T-helper 9 cell (primary cell): ENCODE results near the gene CA11.
"Not testable (repeated sequence)": the region's sequence is repeated elsewhere in the genome, so short reads cannot be mapped to it uniquely, and the experiment has no call there.

ENCODE experiments used
- DNase-seq: peaks from one replicate; pipeline ENCODE4 v3.0.0-alpha.2; 2020

CA11 gene

GRCh38 chr19:48641850-48642249 lies 4.1 kb downstream of the CA11 start:
- no peak for DNase-seq

GRCh38 chr19:48639483-48640375 lies 6.3 kb downstream of the CA11 start:
- DNase-seq, result no peak

GRCh38 chr19:48638831-48639381 lies 7.1 kb downstream of the CA11 start:
- DNase-seq, result no peak

GRCh38 chr19:48637948-48638830 lies 7.8 kb downstream of the CA11 start:
- DNase-seq, result peak; percentile 77

GRCh38 chr19:48637449-48637947 lies 8.5 kb downstream of the CA11 start:
- peak; percentile 98 for DNase-seq

GRCh38 chr19:48636859-48637448 lies 9.0 kb downstream of the CA11 start, which contains the start of gene DBP:
Gene DBP, minus strand, starts transcription at chr19:48637379. Its CDS starts 385 bp downstream, at chr19:48636994.
- DNase-seq, result peak; percentile 33

GRCh38 chr19:48635966-48636858 lies 9.8 kb downstream of the CA11 start:
- no peak for DNase-seq

GRCh38 chr19:48635263-48635965 lies 10.6 kb downstream of the CA11 start:
- peak; percentile 74 for DNase-seq

GRCh38 chr19:48634424-48635262 lies 11.3 kb downstream of the CA11 start:
- DNase-seq, result peak; percentile 82

GRCh38 chr19:48634036-48634342 lies 12.0 kb downstream of the CA11 start:
- no peak for DNase-seq

- no peak for DNase-seq
Observed at GRCh38 chr19:48633148-48634035, 12.6 kb downstream of the CA11 start.

- DNase-seq, result no peak
Observed at GRCh38 chr19:48632692-48633147, 13.3 kb downstream of the CA11 start.

GRCh38 chr19:48632286-48632685 lies 13.7 kb downstream of the CA11 start:
- not testable (repeated sequence) for DNase-seq

GRCh38 chr19:48631225-48631624 lies 14.8 kb downstream of the CA11 start:
- no peak for DNase-seq

GRCh38 chr19:48630296-48631063 lies 15.5 kb downstream of the CA11 start:
- DNase-seq, result no peak

GRCh38 chr19:48629599-48630295 lies 16.2 kb downstream of the CA11 start:
- DNase-seq, result no peak

- no peak for DNase-seq
Observed at GRCh38 chr19:48629297-48629598, 16.7 kb downstream of the CA11 start.
